ENCODE data around the gene TLR9.

GRCh38 chr3:52269776-52270175, 44.3 kb upstream of the TLR9 start:
- TF ChIP-seq CTCF (IDR thresholded peaks at IDR 0.05) (no peak), POLR2AphosphoS5 (IDR thresholded peaks at IDR 0.05; ENCODE audit: low read depth, low read length) (no peak)
